ENCODE results near the gene OTULIN. TPM values are rescaled to one million over a fixed set of nuclear protein-coding genes. Genes with fewer than 3 reads are reported as not detected.

OTULIN gene
- total and polyA plus RNA-seq, 7 donors: 6.6 to 37.9 (median 13.2) TPM

DNA sequence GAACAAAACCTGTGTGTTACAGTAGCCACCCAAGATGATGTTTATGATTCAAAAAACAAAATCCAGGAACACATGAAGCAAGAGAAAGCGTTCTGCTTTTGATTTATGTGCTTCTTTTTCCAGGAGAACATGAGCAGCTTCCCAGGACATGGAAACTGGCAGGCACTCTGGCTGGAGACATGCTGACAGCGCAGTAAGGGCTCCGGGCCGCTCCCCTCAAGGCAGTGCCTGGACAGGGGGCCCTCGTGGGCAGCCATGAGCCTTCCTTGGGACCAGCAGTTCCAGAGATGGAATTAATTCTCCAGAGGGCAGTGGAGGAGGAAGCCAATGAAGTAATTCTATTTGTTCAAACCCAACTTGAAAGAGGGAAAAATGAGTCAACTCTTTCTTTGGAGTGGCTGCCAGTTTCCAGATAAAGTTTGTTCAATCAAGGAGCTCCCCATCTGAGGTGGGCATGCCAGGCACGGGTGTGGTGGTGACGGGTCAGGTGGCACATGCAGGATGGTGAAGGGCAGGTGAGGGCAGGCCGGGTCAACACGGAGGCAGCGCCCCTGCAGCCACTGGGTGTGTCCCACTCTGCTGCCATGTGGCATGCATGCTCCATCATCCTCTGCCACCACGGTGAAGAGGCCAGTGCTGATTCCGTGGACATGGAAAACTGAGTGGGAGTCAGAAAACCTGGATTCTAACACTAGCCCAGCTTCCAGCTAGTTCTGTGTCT lies 83.8 kb downstream of the OTULIN start:
- H3K27me3 ChIP-seq: no peaks in the 10 kb centered on the region
- H3K4me1 ChIP-seq: peaks cover 0 to 13% (median 3%) of the 10 kb centered on the region in 4 donors
- 77 to 90% methylated on average over 12 of the region's 12 CpGs for WGBS, 2 donors
- no peaks in the 10 kb centered on the region for H3K9me3 ChIP-seq
- no peak overlapping the region for H3K27ac ChIP-seq
- no peak overlapping the region for H3K4me3 ChIP-seq
- TF ChIP-seq POLR2AphosphoS5 (IDR thresholded peaks at IDR 0.05) (no peak), POLR2A (IDR thresholded peaks at IDR 0.05) (no peak), EP300 (IDR thresholded peaks at IDR 0.05) (no peak)
- TF ChIP-seq, protein P1, sequence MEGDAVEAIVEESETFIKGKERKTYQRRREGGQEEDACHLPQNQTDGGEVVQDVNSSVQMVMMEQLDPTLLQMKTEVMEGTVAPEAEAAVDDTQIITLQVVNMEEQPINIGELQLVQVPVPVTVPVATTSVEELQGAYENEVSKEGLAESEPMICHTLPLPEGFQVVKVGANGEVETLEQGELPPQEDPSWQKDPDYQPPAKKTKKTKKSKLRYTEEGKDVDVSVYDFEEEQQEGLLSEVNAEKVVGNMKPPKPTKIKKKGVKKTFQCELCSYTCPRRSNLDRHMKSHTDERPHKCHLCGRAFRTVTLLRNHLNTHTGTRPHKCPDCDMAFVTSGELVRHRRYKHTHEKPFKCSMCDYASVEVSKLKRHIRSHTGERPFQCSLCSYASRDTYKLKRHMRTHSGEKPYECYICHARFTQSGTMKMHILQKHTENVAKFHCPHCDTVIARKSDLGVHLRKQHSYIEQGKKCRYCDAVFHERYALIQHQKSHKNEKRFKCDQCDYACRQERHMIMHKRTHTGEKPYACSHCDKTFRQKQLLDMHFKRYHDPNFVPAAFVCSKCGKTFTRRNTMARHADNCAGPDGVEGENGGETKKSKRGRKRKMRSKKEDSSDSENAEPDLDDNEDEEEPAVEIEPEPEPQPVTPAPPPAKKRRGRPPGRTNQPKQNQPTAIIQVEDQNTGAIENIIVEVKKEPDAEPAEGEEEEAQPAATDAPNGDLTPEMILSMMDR (IDR thresholded peaks at IDR 0.05): no peak
- intact Hi-C loops (cut with DNase I): no loop called here
- H3K36me3 ChIP-seq: peaks cover 0 to 49% (median 0%) of the 10 kb centered on the region in 4 donors
- DNase-seq: no peak

Other genes with a start within 250 kb of the OTULIN start
- gene OTULINL, start 82.9 kb upstream of the OTULIN start, total RNA-seq: 1 to 10 TPM; 1.9 to 5.7 (median 5.1) TPM
- gene OTULINL, start 82.9 kb upstream of the OTULIN start, polyA plus RNA-seq: 10 to 100 TPM; 10.2 to 21.1 (median 12.5) TPM
- gene ANKH, start 207.1 kb downstream of the OTULIN start, total RNA-seq: 10 to 100 TPM; 16.4 to 28.2 (median 21.5) TPM
- gene ANKH, start 207.1 kb downstream of the OTULIN start, polyA plus RNA-seq: 10 to 100 TPM; 18.0 to 49.9 (median 34.4) TPM

Data from sigmoid colon (tissue), 7 donors.